HepG2 (cell line): ENCODE data around the gene IL17F.

Source experiments
- MZF1 ChIP-seq: sonication (generic); formaldehyde crosslinking; IDR thresholded peaks from 2 replicates; pipeline ENCODE4 v1.8.1; 2023; ENCODE audit warnings: mild to moderate bottlenecking, missing genetic modification reagents, borderline replicate concordance
- STAT5B ChIP-seq: sonication (generic); formaldehyde crosslinking; IDR thresholded peaks from 2 replicates; pipeline ENCODE4 v1.4.0; 2020; ENCODE audit warnings: missing genetic modification reagents

DNA sequence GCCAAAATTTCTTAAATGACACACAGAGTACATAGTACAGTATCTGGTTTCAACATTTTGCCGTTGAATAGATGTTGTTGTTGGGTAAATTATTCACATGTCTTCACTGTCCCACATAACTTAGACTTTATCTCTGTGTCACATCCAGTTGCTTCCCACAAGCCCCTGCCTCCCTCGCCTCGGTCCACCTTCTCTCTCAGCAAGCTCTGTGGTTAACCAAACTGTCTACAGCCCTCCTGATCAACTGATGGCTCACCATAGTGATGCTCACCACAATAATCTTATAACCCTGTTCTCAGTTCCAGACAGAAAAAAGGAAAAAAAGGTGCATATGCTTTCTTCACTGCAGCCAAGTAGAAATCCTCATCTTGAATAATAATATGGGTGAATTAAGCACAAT lies 23.0 kb downstream of the IL17F start:
- TF ChIP-seq MZF1 (CRISPR knock-in tag) (no peak), STAT5B (CRISPR knock-in tag) (no peak)
